CD8-positive, alpha-beta memory T cell (primary cell): ENCODE data around the gene CR1L. TPM values are rescaled to one million over a fixed set of nuclear protein-coding genes. Genes with fewer than 3 reads are reported as not detected.
A peak's percentile ranks its signal among the peaks of the same experiment; 100 is the strongest.

Source experiments
- CTCF ChIA-PET: fragments of 350-600 bp; sonication (Branson Sonifier 250); formaldehyde crosslinking; loops from one replicate; lab custom pipeline; 2021; ENCODE audit warnings: antibody characterized with exemption; lab: Charles Lee
- POLR2A ChIA-PET: fragments of 350-600 bp; sonication (Branson Sonifier 250); formaldehyde crosslinking; loops from one replicate; lab custom pipeline; 2021; ENCODE audit warnings: antibody characterized with exemption; lab: Charles Lee
- DNase-seq, 5 donors: peaks; one replicate each; pipeline versions ENCODE4 v3.0.0 to v3.0.0-alpha.2; 2020 to 2022; ENCODE audit warnings: mixed read lengths in 1 of 5
- H3K27ac ChIP-seq: one replicate; pipeline ENCODE4 v1.7.0; 2013; ENCODE audit warnings: low read depth, mild to moderate bottlenecking, low read length, moderate library complexity
- H3K27me3 ChIP-seq: 2 replicates; pipeline ENCODE4 v1.7.0; 2013; ENCODE audit warnings: low read length, mild to moderate bottlenecking; ENCODE audit not compliant: insufficient read depth, poor library complexity, severe bottlenecking
- H3K36me3 ChIP-seq: 2 replicates; pipeline ENCODE4 v1.7.0; 2013; ENCODE audit warnings: mild to moderate bottlenecking, low read length, moderate library complexity; ENCODE audit not compliant: insufficient read depth
- H3K4me1 ChIP-seq: 2 replicates; pipeline ENCODE4 v1.7.0; 2013; ENCODE audit warnings: mild to moderate bottlenecking, low read length, moderate library complexity; ENCODE audit not compliant: insufficient read depth
- H3K4me3 ChIP-seq: 2 replicates; pipeline ENCODE4 v1.7.0; 2013; ENCODE audit warnings: mild to moderate bottlenecking, low read length
- H3K9me3 ChIP-seq: 2 replicates; pipeline ENCODE4 v1.7.0; 2013; ENCODE audit warnings: mild to moderate bottlenecking, low read length
- H3K27ac Mint-ChIP-seq, 8 donors: one replicate each; pipeline ENCODE4 v1.8.0; 2020 to 2021; ENCODE audit warnings: mixed read lengths in 8 of 8, mild to moderate bottlenecking in 6 of 8, inconsistent platforms in 3 of 8, moderate library complexity in 3 of 8
- H3K27me3 Mint-ChIP-seq, 2 donors: one replicate each; pipeline ENCODE4 v1.8.0; 2020 to 2021; ENCODE audit warnings: mixed read lengths in 2 of 2, mild to moderate bottlenecking in 1 of 2, moderate library complexity in 1 of 2
- H3K36me3 Mint-ChIP-seq, 3 donors: one replicate each; pipeline ENCODE4 v1.8.0; 2020 to 2021; ENCODE audit warnings: mixed read lengths in 3 of 3, inconsistent platforms in 1 of 3, mild to moderate bottlenecking in 1 of 3
- H3K4me1 Mint-ChIP-seq, 3 donors: one replicate each; pipeline ENCODE4 v1.8.0; 2020 to 2021; ENCODE audit warnings: mixed read lengths in 3 of 3, inconsistent platforms in 1 of 3, mild to moderate bottlenecking in 1 of 3
- H3K4me3 Mint-ChIP-seq, 7 donors: one replicate each; pipeline ENCODE4 v1.8.0; 2020 to 2021; ENCODE audit warnings: mixed read lengths in 7 of 7, mild to moderate bottlenecking in 6 of 7, moderate library complexity in 4 of 7, inconsistent platforms in 2 of 7
- H3K9me3 Mint-ChIP-seq, 5 donors: one replicate each; pipeline ENCODE4 v1.8.0; 2020 to 2022; ENCODE audit warnings: mixed read lengths in 5 of 5, mild to moderate bottlenecking in 3 of 5, moderate library complexity in 2 of 5, inconsistent platforms in 1 of 5
- polyA plus RNA-seq: library from polyadenylated mRNA; unstranded; fragments of 300-500 nt; fragmentation: Illumina TruSeq; gene quantifications from one replicate; pipeline ENCODE4 v1.2.3, GENCODE V29; 2021
- total RNA-seq, 2 experiments: library from RNA; stranded (reverse); gene quantifications; one replicate each; pipeline ENCODE4 v1.2.3, GENCODE V29; 2021

Gene CR1L
- total and polyA plus RNA-seq, 3 experiments from 2014 or later = not detected

- Histone ChIP-seq H3K27ac (peak overlapping the region; percentile 81), H3K4me1 (peaks cover 66% of the 10 kb centered on the region), H3K9me3 (no peaks in the 10 kb centered on the region), H3K27me3 (no peaks in the 10 kb centered on the region), H3K4me3 (peak overlapping the region; percentile 83), H3K36me3 (no peaks in the 10 kb centered on the region)
- Mint-ChIP-seq H3K27me3 (peaks cover 0 to 1% of the 10 kb centered on the region in 2 donors), H3K4me1 (peaks cover 72 to 86% (median 83%) of the 10 kb centered on the region in 3 donors), H3K36me3 (peaks cover 0 to 31% (median 0%) of the 10 kb centered on the region in 3 donors), H3K9me3 (no peaks in the 10 kb centered on the region), H3K27ac (peak overlapping the region; percentile 84 to 100 (median 98)), H3K4me3 (peak overlapping the region; percentile 94 to 100 (median 100))
- CTCF ChIA-PET = interaction anchor here (1.1 kb wide), 1 partner anchor 11 kb away, joined by 3 read pairs; no protein-coding TSS in a partner anchor
- POLR2A ChIA-PET = interaction anchor here (1.2 kb wide), 1 partner anchor 70 kb away, joined by 7 read pairs; no protein-coding TSS in a partner anchor
- no peak for DNase-seq
Measured at GRCh38 chr1:207752456-207752998, 107.6 kb downstream of the CR1L start.

GRCh38 chr1:207753611-207754010 lies 108.7 kb downstream of the CR1L start:
- peak overlapping the region in 5 of 8 donors; percentile 3 to 98 (median 29) for H3K27ac Mint-ChIP-seq
- H3K9me3 Mint-ChIP-seq = no peaks in the 10 kb centered on the region
- Histone ChIP-seq H3K27ac (no peak overlapping the region), H3K27me3 (no peaks in the 10 kb centered on the region), H3K4me3 (no peak overlapping the region), H3K9me3 (no peaks in the 10 kb centered on the region), H3K36me3 (peaks cover 9% of the 10 kb centered on the region), H3K4me1 (peaks cover 61% of the 10 kb centered on the region)
- peaks cover 69 to 89% (median 82%) of the 10 kb centered on the region in 3 donors for H3K4me1 Mint-ChIP-seq
- ChIA-PET CTCF (no interaction called here), POLR2A (no interaction called here)
- peaks cover 0 to 1% of the 10 kb centered on the region in 2 donors for H3K27me3 Mint-ChIP-seq
- peak overlapping the region; percentile 51 to 100 (median 100) for H3K4me3 Mint-ChIP-seq
- H3K36me3 Mint-ChIP-seq = peaks cover 0 to 42% (median 2%) of the 10 kb centered on the region in 3 donors
- DNase-seq = no peak

GRCh38 chr1:207754011-207754410 lies 109.1 kb downstream of the CR1L start:
- Mint-ChIP-seq H3K9me3 (no peaks in the 10 kb centered on the region), H3K4me3 (peak overlapping the region; percentile 51 to 100 (median 100)), H3K27ac (peak overlapping the region in 4 of 8 donors; percentile 29 to 53 (median 36)), H3K4me1 (peaks cover 65 to 85% (median 78%) of the 10 kb centered on the region in 3 donors), H3K27me3 (peaks cover 0 to 1% of the 10 kb centered on the region in 2 donors), H3K36me3 (peaks cover 0 to 45% (median 4%) of the 10 kb centered on the region in 3 donors)
- no peak for DNase-seq
- H3K27ac ChIP-seq = peak overlapping the region; percentile 58
- no peak overlapping the region for H3K4me3 ChIP-seq
- no peaks in the 10 kb centered on the region for H3K9me3 ChIP-seq
- peaks cover 11% of the 10 kb centered on the region for H3K36me3 ChIP-seq
- ChIA-PET POLR2A (no interaction called here), CTCF (no interaction called here)
- H3K27me3 ChIP-seq = no peaks in the 10 kb centered on the region
- peaks cover 57% of the 10 kb centered on the region for H3K4me1 ChIP-seq

- peaks cover 57 to 75% (median 69%) of the 10 kb centered on the region in 3 donors for H3K4me1 Mint-ChIP-seq
- peak overlapping the region; percentile 58 for H3K27ac ChIP-seq
- no peaks in the 10 kb centered on the region for H3K9me3 ChIP-seq
- H3K4me1 ChIP-seq = peaks cover 46% of the 10 kb centered on the region
- H3K36me3 ChIP-seq = peaks cover 19% of the 10 kb centered on the region
- no peak overlapping the region for H3K4me3 ChIP-seq
- POLR2A ChIA-PET = no interaction called here
- no peak for DNase-seq
- H3K36me3 Mint-ChIP-seq = peaks cover 0 to 55% (median 4%) of the 10 kb centered on the region in 3 donors
- no peaks in the 10 kb centered on the region for H3K9me3 Mint-ChIP-seq
- no peaks in the 10 kb centered on the region for H3K27me3 ChIP-seq
- H3K4me3 Mint-ChIP-seq = peak overlapping the region in 3 of 7 donors; percentile 4 to 58 (median 9)
- H3K27me3 Mint-ChIP-seq = peaks cover 0 to 1% of the 10 kb centered on the region in 2 donors
- CTCF ChIA-PET = interaction anchor here (1.1 kb wide), 1 partner anchor 130 kb away, joined by 3 read pairs; no protein-coding TSS in a partner anchor
- H3K27ac Mint-ChIP-seq = peak overlapping the region in 5 of 8 donors; percentile 2 to 66 (median 34)
Measured at GRCh38 chr1:207754974-207755700, 110.2 kb downstream of the CR1L start.

- Histone ChIP-seq H3K4me1 (peaks cover 37% of the 10 kb centered on the region), H3K4me3 (no peak overlapping the region), H3K27ac (no peak overlapping the region), H3K27me3 (no peaks in the 10 kb centered on the region), H3K9me3 (no peaks in the 10 kb centered on the region), H3K36me3 (peaks cover 28% of the 10 kb centered on the region)
- Mint-ChIP-seq H3K27me3 (peaks cover 0 to 1% of the 10 kb centered on the region in 2 donors), H3K4me3 (peak overlapping the region in 2 of 7 donors; percentile 13 to 20), H3K27ac (peak overlapping the region in 6 of 8 donors; percentile 1 to 66 (median 18)), H3K9me3 (no peaks in the 10 kb centered on the region), H3K4me1 (peaks cover 52 to 67% (median 63%) of the 10 kb centered on the region in 3 donors), H3K36me3 (peaks cover 4 to 65% (median 7%) of the 10 kb centered on the region in 3 donors)
- no peak for DNase-seq
- POLR2A ChIA-PET = no interaction called here
- CTCF ChIA-PET = interaction anchor here (1.1 kb wide), 1 partner anchor 129 kb away, joined by 3 read pairs; no protein-coding TSS in a partner anchor
Measured at GRCh38 chr1:207755846-207756693, 111.1 kb downstream of the CR1L start.

- Histone ChIP-seq H3K27me3 (no peaks in the 10 kb centered on the region), H3K4me3 (no peak overlapping the region), H3K9me3 (no peaks in the 10 kb centered on the region), H3K36me3 (peaks cover 60% of the 10 kb centered on the region), H3K4me1 (no peaks in the 10 kb centered on the region), H3K27ac (no peak overlapping the region)
- Mint-ChIP-seq H3K27me3 (no peaks in the 10 kb centered on the region), H3K4me1 (peaks cover 2 to 11% (median 11%) of the 10 kb centered on the region in 3 donors), H3K9me3 (no peaks in the 10 kb centered on the region), H3K27ac (peak overlapping the region in 1 of 8 donors; percentile 33), H3K36me3 (peaks cover 12 to 89% (median 30%) of the 10 kb centered on the region in 3 donors), H3K4me3 (no peak overlapping the region)
- POLR2A ChIA-PET = no interaction called here
- DNase-seq = no peak
- CTCF ChIA-PET = interaction anchor here (0.6 kb wide), 1 partner anchor 256 kb away, joined by 3 read pairs; no protein-coding TSS in a partner anchor
Measured at GRCh38 chr1:207762622-207763021, 117.7 kb downstream of the CR1L start.

- Histone ChIP-seq H3K9me3 (no peaks in the 10 kb centered on the region), H3K4me1 (no peaks in the 10 kb centered on the region), H3K27ac (no peak overlapping the region), H3K36me3 (peaks cover 57% of the 10 kb centered on the region), H3K27me3 (no peaks in the 10 kb centered on the region), H3K4me3 (no peak overlapping the region)
- POLR2A ChIA-PET = no interaction called here
- Mint-ChIP-seq H3K36me3 (peaks cover 12 to 87% (median 31%) of the 10 kb centered on the region in 3 donors), H3K27ac (peak overlapping the region in 1 of 8 donors; percentile 33), H3K4me1 (peaks cover 2 to 11% (median 6%) of the 10 kb centered on the region in 3 donors), H3K9me3 (no peaks in the 10 kb centered on the region), H3K4me3 (no peak overlapping the region), H3K27me3 (no peaks in the 10 kb centered on the region)
- CTCF ChIA-PET = interaction anchor here (0.6 kb wide), 1 partner anchor 255 kb away, joined by 3 read pairs; no protein-coding TSS in a partner anchor
- DNase-seq = no peak
Measured at GRCh38 chr1:207763091-207763490, 118.2 kb downstream of the CR1L start.
